Peyer's patch (tissue), 4 donors: ENCODE results near the gene PSMB8. TPM values are rescaled to one million over a fixed set of nuclear protein-coding genes. Genes with fewer than 3 reads are reported as not detected.
"Not testable (repeated sequence)": the region's sequence is repeated elsewhere in the genome, so short reads cannot be mapped to it uniquely, and the experiment has no call there.

ENCODE experiments used
- DNase-seq, 3 donors: peaks; one replicate each; pipeline ENCODE4 v3.0.0-alpha.2; 2017 to 2019
- H3K27ac ChIP-seq, 4 donors: fragments of 200-600 bp; sonication (generic); one replicate each; pipeline ENCODE4 v1.5.1; 2016 to 2019
- H3K27me3 ChIP-seq, 2 donors: fragments of 200-600 bp; sonication (generic); one replicate each; pipeline ENCODE4 v1.5.1; 2019
- H3K36me3 ChIP-seq, 3 donors: fragments of 200-600 bp; sonication (generic); one replicate each; pipeline ENCODE4 v1.5.1; 2016 to 2019
- H3K4me1 ChIP-seq, 4 donors: fragments of 200-600 bp; sonication (generic); one replicate each; pipeline ENCODE4 v1.5.1; 2016 to 2019
- H3K4me3 ChIP-seq, 4 donors: fragments of 200-600 bp; sonication (generic); 1 replicate in 3 of 4; 2 replicates in 1 of 4; pipeline ENCODE4 v1.5.1; 2016 to 2019; ENCODE audit warnings: mild to moderate bottlenecking in 1 of 4
- H3K9me3 ChIP-seq, 4 donors: fragments of 200-600 bp; sonication (generic); one replicate each; pipeline ENCODE4 v1.5.1; 2016 to 2019; ENCODE audit warnings: mild to moderate bottlenecking in 1 of 4
- POLR2A ChIP-seq, 2 donors: fragments of 450-650 bp; IDR thresholded peaks; one replicate each; pipeline ENCODE4 v1.5.1; 2017; ENCODE audit warnings: antibody characterized with exemption in 2 of 2, mild to moderate bottlenecking in 2 of 2, moderate library complexity in 2 of 2
- total RNA-seq, 4 donors: library from RNA; depleted of rRNA; stranded (reverse); fragments of >200 nt; gene quantifications; one replicate each; pipeline ENCODE4 v1.1.0, GENCODE V29; 2016
- TF ChIP-seq, protein P1 (sequence below), 6 experiments: fragments of 450-650 bp in 4 of 6; fragments of 200-600 bp in 2 of 6; sonication (generic) in 1 of 6; IDR thresholded peaks; one replicate each; pipeline ENCODE4 v1.5.1; 2017 to 2019; ENCODE audit warnings: antibody characterized with exemption in 6 of 6, mild to moderate bottlenecking in 3 of 6, moderate library complexity in 1 of 6

PSMB8 gene
- total RNA-seq, 4 donors from 2014 or later: 48.1 to 104 (median 96.0) TPM

DNA sequence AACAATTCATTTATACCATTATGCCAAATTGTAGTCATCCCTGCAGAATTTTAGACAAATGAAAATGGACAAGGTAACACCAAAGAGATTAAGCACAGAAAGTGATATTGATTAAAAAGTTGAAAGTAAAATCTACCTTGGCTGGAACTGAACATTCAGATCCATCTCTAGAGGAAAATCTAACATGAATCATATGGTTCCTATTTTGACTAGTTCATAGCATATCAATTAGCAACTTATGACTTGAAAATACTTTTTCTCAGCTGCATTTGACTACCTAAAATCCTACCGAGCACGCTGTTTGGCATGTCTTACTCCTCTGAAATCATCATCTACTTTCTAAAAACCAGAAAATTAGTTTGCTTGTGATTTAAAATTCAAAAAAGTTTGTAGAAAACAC, 32.8 kb upstream of the PSMB8 start:
- TF ChIP-seq, protein P1, sequence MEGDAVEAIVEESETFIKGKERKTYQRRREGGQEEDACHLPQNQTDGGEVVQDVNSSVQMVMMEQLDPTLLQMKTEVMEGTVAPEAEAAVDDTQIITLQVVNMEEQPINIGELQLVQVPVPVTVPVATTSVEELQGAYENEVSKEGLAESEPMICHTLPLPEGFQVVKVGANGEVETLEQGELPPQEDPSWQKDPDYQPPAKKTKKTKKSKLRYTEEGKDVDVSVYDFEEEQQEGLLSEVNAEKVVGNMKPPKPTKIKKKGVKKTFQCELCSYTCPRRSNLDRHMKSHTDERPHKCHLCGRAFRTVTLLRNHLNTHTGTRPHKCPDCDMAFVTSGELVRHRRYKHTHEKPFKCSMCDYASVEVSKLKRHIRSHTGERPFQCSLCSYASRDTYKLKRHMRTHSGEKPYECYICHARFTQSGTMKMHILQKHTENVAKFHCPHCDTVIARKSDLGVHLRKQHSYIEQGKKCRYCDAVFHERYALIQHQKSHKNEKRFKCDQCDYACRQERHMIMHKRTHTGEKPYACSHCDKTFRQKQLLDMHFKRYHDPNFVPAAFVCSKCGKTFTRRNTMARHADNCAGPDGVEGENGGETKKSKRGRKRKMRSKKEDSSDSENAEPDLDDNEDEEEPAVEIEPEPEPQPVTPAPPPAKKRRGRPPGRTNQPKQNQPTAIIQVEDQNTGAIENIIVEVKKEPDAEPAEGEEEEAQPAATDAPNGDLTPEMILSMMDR (IDR thresholded peaks at IDR 0.05): no peak
- TF ChIP-seq POLR2A (IDR thresholded peaks at IDR 0.05): no peak
- Histone ChIP-seq H3K27ac (no peak overlapping the region), H3K36me3 (no peaks in the 10 kb centered on the region), H3K9me3 (no peaks in the 10 kb centered on the region), H3K27me3 (no peaks in the 10 kb centered on the region), H3K4me3 (no peak overlapping the region), H3K4me1 (no peaks in the 10 kb centered on the region)
- no peak for DNase-seq

DNA sequence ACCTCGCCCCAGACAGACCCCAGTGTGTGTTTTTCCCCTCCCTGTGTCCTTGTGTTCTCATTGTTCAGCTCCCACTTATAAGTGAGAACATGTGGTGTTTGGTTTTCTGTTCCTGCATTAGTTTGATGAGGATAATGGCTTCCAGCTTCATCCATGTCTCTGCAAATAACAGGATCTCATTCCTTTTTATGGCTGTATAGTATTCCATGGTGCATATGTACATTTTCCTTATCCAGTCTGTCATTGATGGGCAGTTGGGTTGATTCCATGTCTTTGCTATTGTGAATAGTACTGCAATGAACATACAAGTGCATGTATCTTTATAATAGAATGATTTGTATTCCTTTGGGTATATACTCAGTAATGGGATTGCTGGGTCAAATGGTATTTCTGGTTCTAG, 30.1 kb upstream of the PSMB8 start:
- H3K27ac ChIP-seq, H3K36me3 ChIP-seq, H3K9me3 ChIP-seq, H3K4me1 ChIP-seq, H3K4me3 ChIP-seq, H3K27me3 ChIP-seq, DNase-seq: not testable (repeated sequence)

DNA sequence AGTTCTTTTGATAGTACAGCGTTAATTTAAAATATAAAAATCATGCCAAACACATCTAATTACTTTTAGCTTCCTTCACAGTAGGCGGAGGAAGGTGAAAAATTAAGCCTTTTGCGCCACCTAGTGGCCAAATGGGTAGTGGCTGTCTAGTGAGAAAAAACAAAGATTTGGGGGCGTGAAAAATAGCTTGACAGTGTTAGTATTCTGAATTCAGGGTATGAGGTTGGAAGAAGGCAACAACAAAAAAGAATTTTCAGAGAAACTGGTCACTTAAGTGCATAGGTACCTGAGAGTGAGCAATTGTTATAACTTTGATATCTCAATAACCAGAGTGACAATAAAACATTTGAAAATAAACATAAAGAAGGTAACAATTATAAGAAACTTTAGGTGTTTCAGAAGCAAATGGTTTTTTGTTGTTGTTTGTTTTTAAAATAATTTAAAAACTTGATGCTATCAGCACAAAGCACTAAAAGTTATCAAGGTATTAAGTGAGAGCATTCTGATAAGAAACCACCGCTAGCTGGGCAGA, 24.5 kb upstream of the PSMB8 start:
- Histone ChIP-seq H3K4me1 (peaks cover 0 to 19% (median 6%) of the 10 kb centered on the region in 4 donors), H3K4me3 (no peak overlapping the region), H3K36me3 (no peaks in the 10 kb centered on the region), H3K9me3 (no peaks in the 10 kb centered on the region), H3K27me3 (no peaks in the 10 kb centered on the region), H3K27ac (peak overlapping the region in 1 of 4 donors; percentile 74)
- TF ChIP-seq POLR2A (IDR thresholded peaks at IDR 0.05): no peak
- TF ChIP-seq, protein P1 (IDR thresholded peaks at IDR 0.05): peak; percentile 94 to 99 (median 98)
- DNase-seq: peak; percentile 81 to 94 (median 82)

DNA sequence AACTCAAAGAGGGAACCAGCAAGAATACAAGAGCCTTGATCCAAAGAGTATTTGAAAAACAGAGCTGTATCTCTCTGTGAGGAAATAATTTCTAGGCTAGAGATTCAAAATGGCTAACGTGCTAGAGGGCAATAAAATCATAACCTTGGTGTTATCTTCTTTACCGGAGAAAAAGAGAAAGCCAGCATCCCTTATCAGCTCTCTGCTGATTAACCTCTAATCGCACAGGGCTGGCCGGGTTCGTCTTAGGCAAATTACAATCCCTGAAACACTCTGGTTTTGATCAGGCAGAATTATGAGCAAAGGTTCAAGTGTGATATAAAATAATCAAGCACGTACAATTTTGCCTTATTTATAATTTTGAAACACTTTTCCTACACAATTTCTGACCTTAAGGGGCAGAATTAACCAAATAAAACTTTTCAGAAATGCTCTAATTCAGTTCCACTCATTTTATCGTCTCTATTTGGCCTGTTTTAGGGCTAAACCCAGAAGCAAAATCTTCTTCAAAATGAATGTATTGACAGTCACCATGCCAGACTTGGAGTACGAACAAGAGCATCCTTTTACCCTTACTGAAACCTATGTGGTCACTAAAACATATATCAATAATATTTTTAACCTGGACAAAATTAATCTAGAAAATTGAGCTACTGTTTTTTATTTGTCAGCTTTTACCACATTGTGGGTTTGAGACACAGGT, 23.9 kb upstream of the PSMB8 start:
- no peak for TF ChIP-seq POLR2A (IDR thresholded peaks at IDR 0.05)
- TF ChIP-seq, protein P1 (IDR thresholded peaks at IDR 0.05): no peak
- no peaks in the 10 kb centered on the region for H3K9me3 ChIP-seq
- H3K27me3 ChIP-seq: no peaks in the 10 kb centered on the region
- H3K4me1 ChIP-seq: peaks cover 0 to 19% (median 6%) of the 10 kb centered on the region in 4 donors
- peak overlapping the region; percentile 48 to 74 (median 56) for H3K27ac ChIP-seq
- no peaks in the 10 kb centered on the region for H3K36me3 ChIP-seq
- no peak overlapping the region for H3K4me3 ChIP-seq
- peak in 1 of 3 donors; percentile 70 for DNase-seq

DNA sequence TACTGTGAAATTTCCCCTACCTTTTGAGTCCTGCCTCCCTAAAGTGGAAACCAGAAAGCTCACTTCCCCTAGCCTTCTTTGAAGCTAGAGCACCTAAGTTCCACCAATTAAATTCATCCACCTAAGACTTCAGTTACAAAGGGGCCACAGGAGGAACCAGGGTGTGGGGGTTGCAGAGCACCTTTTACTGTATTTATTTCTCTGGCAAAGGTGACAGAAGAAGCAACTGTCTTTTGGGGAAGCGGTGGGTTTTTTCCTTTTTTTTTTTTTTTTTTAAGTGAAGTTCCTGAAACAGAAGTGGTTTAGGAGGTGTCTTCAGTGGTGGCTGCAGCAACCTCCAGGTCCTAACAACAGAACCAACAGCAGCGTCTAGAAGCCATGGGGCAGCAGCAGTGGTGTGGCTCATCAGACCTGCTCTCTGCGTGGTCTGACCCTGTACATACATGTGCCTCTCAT, 23.2 kb upstream of the PSMB8 start:
- Histone ChIP-seq H3K27ac (peak overlapping the region; percentile 48 to 74 (median 56)), H3K27me3 (no peaks in the 10 kb centered on the region), H3K36me3 (no peaks in the 10 kb centered on the region), H3K4me3 (no peak overlapping the region), H3K9me3 (no peaks in the 10 kb centered on the region), H3K4me1 (peaks cover 0 to 19% (median 6%) of the 10 kb centered on the region in 4 donors)
- TF ChIP-seq, protein P1 (IDR thresholded peaks at IDR 0.05): no peak
- TF ChIP-seq POLR2A (IDR thresholded peaks at IDR 0.05): no peak
- DNase-seq: peak in 1 of 3 donors; percentile 62

DNA sequence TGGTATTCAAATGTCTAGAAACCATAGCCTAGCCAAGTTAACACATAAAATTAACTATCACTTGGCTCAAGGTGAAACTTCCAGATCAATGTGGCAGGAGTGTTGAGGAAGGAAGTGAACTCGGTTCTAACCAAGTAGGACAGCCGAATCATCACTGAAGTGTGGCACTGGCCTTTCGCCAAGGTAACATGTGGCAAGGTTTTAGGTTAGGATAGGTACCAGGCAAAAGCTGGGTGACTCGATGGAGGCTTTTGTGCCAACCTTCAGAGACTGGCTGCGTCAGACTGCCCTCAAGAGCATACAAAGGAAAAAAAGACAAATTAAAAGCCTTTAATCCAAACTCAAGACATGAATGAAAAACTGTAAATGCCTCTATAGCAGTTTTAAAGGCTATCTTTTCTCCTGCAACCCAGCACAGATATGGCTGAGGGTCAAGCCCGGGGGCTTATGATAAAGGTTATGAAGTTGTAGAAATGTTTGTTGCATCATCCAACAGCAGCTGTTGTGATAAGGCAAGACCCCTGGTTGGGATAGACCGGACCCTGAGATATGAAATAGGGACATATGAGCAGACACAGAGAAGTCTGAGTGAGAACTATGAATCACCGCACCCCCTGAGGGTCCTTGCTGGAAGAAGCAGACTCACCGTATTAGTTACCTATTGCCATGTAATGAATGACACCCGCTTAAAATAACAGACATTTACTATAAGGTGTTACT, 22.0 kb upstream of the PSMB8 start:
- Histone ChIP-seq H3K9me3 (no peaks in the 10 kb centered on the region), H3K36me3 (peaks cover 0 to 4% (median 0%) of the 10 kb centered on the region in 3 donors), H3K27me3 (no peaks in the 10 kb centered on the region), H3K4me1 (peaks cover 0 to 25% (median 6%) of the 10 kb centered on the region in 4 donors), H3K27ac (no peak overlapping the region), H3K4me3 (no peak overlapping the region)
- no peak for TF ChIP-seq POLR2A (IDR thresholded peaks at IDR 0.05)
- TF ChIP-seq, protein P1 (IDR thresholded peaks at IDR 0.05): no peak
- no peak for DNase-seq
